ENCODE data around the gene HEYL. TPM values are rescaled to one million over a fixed set of nuclear protein-coding genes. Genes with fewer than 3 reads are reported as not detected.

The HEYL gene
- total and polyA plus RNA-seq, 9 of the 15 experiments (the other 6 are each of a cell fraction or from before 2014, with no cell fraction given) = 0.13 to 0.89 (median 0.25) TPM

DNA sequence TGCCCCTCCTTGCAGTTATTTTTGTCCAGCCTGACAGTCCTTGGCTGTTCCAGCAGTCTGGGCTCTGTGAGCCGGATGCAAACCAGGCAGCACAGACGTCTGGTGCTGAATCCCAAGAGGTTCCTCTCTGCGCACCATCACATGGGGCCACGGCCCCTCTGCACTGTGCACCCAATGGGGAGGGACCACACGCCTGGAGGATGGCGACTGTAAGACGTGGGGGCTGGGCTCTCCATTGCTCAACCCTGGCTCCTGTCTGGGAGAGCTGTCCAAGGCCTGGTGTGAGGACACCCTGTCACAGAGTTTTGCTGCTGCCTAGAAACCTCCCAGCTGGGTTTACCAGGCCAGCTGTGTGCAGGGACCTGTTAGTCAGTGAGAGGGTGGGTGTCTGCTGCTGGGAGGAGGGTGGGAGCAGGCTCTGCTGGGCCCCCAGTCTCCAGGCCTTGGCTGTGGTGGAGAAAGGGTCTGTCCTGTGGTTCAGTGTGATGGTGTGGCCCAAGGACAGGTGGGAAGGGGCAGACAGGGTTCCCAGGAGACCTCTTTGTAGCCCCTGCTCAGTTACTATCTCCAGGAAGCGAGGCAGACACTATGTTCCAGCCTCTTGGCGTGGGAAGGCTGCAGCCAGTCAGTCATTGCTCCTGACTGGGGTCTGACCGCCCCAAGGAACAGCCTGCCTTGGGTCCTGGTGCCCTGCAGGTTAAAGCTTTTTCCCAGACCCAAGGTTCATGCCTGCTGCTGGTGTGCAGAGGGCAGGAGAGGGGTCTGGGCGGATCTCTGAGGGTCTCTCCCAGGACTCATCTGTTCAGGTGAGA is 13.8 kb downstream of the HEYL start:
- no peaks in the 10 kb centered on the region for H3K9me3 ChIP-seq (replicated peaks; ENCODE audit: control insufficient read depth, insufficient read depth, low read depth, low read length)
- peak overlapping the region in 1 of 2 experiments; percentile 32; a peak in 1 of 4 replicates for H3K9ac ChIP-seq (ENCODE audit: insufficient read depth in 1 of 2, low read depth in 2 of 2, low read length in 2 of 2)
- peaks cover 11% of the 10 kb centered on the region for H4K20me1 ChIP-seq (replicated peaks; ENCODE audit: control insufficient read depth, insufficient read depth, low read length)
- WGBS (ENCODE audit: insufficient coverage, low coverage, missing lambda C conversion rate) = 3% methylated on average over 11 of the region's 11 CpGs
- no peak for DNase-seq (ENCODE audit: extremely low read depth in 1 of 4, low spot score in 3 of 4)
- peak; percentile 40 for ATAC-seq
- no peak overlapping the region for H2AFZ ChIP-seq (ENCODE audit: low read depth, low read length)
- BruUV-seq (replicated peaks) = no TSS peak
- CTCF ChIA-PET (ENCODE audit: low intra/inter-chr PET ratio) = interaction anchor here (0.6 kb wide), 2 partner anchors 19 to 116 kb away, joined by 5 read pairs; no protein-coding TSS in a partner anchor
- no peak for FAIRE-seq
- peaks cover 0 to 6% of the 10 kb centered on the region in 2 experiments; a peak in 2 of 5 replicates for H3K4me1 ChIP-seq (replicated peaks in 1 of 2; ENCODE audit: control insufficient read depth in 2 of 2, insufficient read depth in 2 of 2, low read length in 2 of 2)
- peaks cover 5% of the 10 kb centered on the region for H3K9me1 ChIP-seq (ENCODE audit: control insufficient read depth, insufficient read depth, low read length)
- in situ Hi-C loops (cut with MboI) = no loop called here
- POLR2A ChIA-PET = interaction anchor here (0.6 to 1.4 kb wide), 4 partner anchors 8 to 533 kb away, joined by 3 to 5 read pairs (median 4); partner anchors contain the start of gene HEYL
- H3K79me2 ChIP-seq (ENCODE audit: control insufficient read depth, insufficient read depth, low read length) = no peaks in the 10 kb centered on the region
- H3K36me3 ChIP-seq (ENCODE audit: control insufficient read depth, insufficient read depth, low read length) = no peaks in the 10 kb centered on the region
- H3K4me3 ChIP-seq = no peak overlapping the region
- no peak overlapping the region for H3K4me2 ChIP-seq (ENCODE audit: insufficient read depth, low read length)
- no peak overlapping the region for H3K27ac ChIP-seq (ENCODE audit: extremely low read depth, low read depth, low read length)
- peaks cover 55 to 78% of the 10 kb centered on the region in 2 experiments for H3K27me3 ChIP-seq (ENCODE audit: control insufficient read depth in 2 of 2, insufficient read depth in 2 of 2, low read length in 2 of 2)
- TF ChIP-seq ZNF124 (CRISPR knock-in tag; IDR thresholded peaks at IDR 0.05) (0 out of 2 replicates have a peak, but pooled peaks have one; percentile 26), ZC3H11A (IDR thresholded peaks at IDR 0.05; ENCODE audit: low read depth, low read length) (no peak), NUFIP1 (IDR thresholded peaks at IDR 0.05; ENCODE audit: partially characterized antibody) (no peak), CEBPB (tag; IDR thresholded peaks at IDR 0.05) (peak; percentile 70), PREB (CRISPR knock-in tag; IDR thresholded peaks at IDR 0.05) (no peak), KLF6 (CRISPR knock-in tag; IDR thresholded peaks at IDR 0.05; ENCODE audit: borderline replicate concordance) (no peak), ZNF655 (CRISPR knock-in tag; IDR thresholded peaks at IDR 0.05) (no peak), NCOA6 (IDR thresholded peaks at IDR 0.05) (no peak), ZNF79 (CRISPR knock-in tag; IDR thresholded peaks at IDR 0.05; ENCODE audit: low read depth) (no peak)
- TF ChIP-seq, protein P1, sequence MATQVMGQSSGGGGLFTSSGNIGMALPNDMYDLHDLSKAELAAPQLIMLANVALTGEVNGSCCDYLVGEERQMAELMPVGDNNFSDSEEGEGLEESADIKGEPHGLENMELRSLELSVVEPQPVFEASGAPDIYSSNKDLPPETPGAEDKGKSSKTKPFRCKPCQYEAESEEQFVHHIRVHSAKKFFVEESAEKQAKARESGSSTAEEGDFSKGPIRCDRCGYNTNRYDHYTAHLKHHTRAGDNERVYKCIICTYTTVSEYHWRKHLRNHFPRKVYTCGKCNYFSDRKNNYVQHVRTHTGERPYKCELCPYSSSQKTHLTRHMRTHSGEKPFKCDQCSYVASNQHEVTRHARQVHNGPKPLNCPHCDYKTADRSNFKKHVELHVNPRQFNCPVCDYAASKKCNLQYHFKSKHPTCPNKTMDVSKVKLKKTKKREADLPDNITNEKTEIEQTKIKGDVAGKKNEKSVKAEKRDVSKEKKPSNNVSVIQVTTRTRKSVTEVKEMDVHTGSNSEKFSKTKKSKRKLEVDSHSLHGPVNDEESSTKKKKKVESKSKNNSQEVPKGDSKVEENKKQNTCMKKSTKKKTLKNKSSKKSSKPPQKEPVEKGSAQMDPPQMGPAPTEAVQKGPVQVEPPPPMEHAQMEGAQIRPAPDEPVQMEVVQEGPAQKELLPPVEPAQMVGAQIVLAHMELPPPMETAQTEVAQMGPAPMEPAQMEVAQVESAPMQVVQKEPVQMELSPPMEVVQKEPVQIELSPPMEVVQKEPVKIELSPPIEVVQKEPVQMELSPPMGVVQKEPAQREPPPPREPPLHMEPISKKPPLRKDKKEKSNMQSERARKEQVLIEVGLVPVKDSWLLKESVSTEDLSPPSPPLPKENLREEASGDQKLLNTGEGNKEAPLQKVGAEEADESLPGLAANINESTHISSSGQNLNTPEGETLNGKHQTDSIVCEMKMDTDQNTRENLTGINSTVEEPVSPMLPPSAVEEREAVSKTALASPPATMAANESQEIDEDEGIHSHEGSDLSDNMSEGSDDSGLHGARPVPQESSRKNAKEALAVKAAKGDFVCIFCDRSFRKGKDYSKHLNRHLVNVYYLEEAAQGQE (IDR thresholded peaks at IDR 0.05; ENCODE audit: borderline replicate concordance) = peak; percentile 31; the same call in 1 of the 2 replicates
- TF ChIP-seq, protein P1 (CRISPR knock-in tag; IDR thresholded peaks at IDR 0.05; ENCODE audit: low read depth) = no peak
- intact Hi-C loops (cut with micrococcal nuclease) = no loop called here

All from K562 (cell line).